Measurements from ENCODE around the gene SLC25A27.

Gene SLC25A27

DNA sequence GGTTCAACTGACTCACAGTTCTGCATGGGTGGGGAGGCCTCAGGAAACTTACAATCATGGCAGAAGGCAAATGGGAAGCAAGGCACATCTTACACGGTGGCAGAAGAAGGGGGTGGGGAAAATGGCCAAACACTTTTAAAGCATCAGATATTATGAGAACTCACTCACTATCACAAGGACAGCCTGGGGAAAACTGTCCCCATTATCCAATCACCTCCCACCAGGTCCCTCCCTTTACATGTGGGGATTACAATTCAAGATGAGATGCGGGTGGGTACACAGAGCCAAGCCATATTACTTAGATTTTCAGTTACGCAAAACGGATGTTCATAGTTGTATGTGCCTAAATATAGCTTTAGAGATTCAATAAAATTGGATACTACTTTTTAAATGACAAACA is 25.8 kb upstream of the SLC25A27 start:
- H3K4ac ChIP-seq (ENCODE audit: low read length) = no peak overlapping the region

DNA sequence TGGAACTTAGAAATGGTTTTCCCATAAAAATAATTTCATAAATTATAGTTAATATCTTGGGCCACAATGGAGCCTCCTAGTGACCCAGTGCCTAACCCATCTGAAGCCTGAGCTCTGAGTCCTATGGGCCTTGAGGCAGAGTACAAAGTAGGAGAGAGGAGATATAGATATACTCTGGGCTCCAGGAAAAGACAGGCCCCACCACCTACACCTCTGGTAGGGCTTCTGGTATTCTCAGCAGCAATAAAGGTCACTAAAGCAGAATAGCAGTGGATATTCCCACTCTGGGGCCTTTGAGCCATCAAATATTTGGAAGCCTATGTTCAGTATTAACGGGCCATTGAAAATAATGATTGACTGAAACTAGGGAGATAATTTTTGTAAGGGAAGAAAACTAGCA is 24.3 kb upstream of the SLC25A27 start:
- Histone ChIP-seq H3K4ac (ENCODE audit: low read length) (no peak overlapping the region), H2BK12ac (ENCODE audit: low read length) (no peak overlapping the region), H3K9ac (ENCODE audit: low read depth, low read length, poor library complexity) (no peak overlapping the region), H2BK15ac (ENCODE audit: low read length) (no peak overlapping the region), H3K18ac (ENCODE audit: low read length) (no peak overlapping the region), H2BK5ac (ENCODE audit: low read length) (no peak overlapping the region), H3K4me3 (ENCODE audit: low read length in 2 of 2) (no peak overlapping the region), H2BK120ac (ENCODE audit: low read depth, low read length) (no peak overlapping the region), H4K91ac (ENCODE audit: low read depth, low read length, poor library complexity) (no peak overlapping the region), H3K36me3 (replicated peaks in 1 of 2; ENCODE audit: control insufficient read depth in 2 of 2, insufficient read depth in 2 of 2, low read length in 2 of 2) (no peaks in the 10 kb centered on the region), H3K27me3 (ENCODE audit: control insufficient read depth in 3 of 3, insufficient read depth in 3 of 3, low read depth in 1 of 3, low read length in 3 of 3) (no peaks in the 10 kb centered on the region), H2AFZ (ENCODE audit: low read length) (no peak overlapping the region), H3K23ac (ENCODE audit: low read depth, low read length, poor library complexity) (no peak overlapping the region), H4K8ac (ENCODE audit: low read depth, low read length) (no peak overlapping the region), H3K79me1 (ENCODE audit: low read depth, low read length) (no peaks in the 10 kb centered on the region), H3K4me1 (ENCODE audit: control insufficient read depth in 2 of 2, insufficient read depth in 1 of 2, low read depth in 1 of 2, low read length in 2 of 2) (no peaks in the 10 kb centered on the region), H3K27ac (replicated peaks; ENCODE audit: low read length) (no peak overlapping the region), H3K14ac (ENCODE audit: low read length) (no peak overlapping the region), H3K9me3 (replicated peaks in 1 of 2; ENCODE audit: control insufficient read depth in 2 of 2, insufficient read depth in 1 of 2, low read depth in 1 of 2, low read length in 2 of 2) (no peaks in the 10 kb centered on the region), H3K4me2 (ENCODE audit: insufficient read depth, low read length, poor library complexity, severe bottlenecking) (no peak overlapping the region), H2AK5ac (ENCODE audit: low read depth, low read length) (no peak overlapping the region)
- DNase-seq (ENCODE audit: low spot score) = no peak
- no CpG with 5 or more reads among the region's 1 CpG for WGBS, 2 donors (ENCODE audit: extremely low coverage in 2 of 2, insufficient read length in 2 of 2, insufficient replicate concordance in 1 of 2)

More for the DNA sequence above, 25.8 kb upstream of the SLC25A27 start:
- no peak overlapping the region for H4K8ac ChIP-seq (ENCODE audit: low read depth, low read length)
- H3K9ac ChIP-seq (ENCODE audit: low read depth, low read length, poor library complexity) = no peak overlapping the region
- no CpG with 5 or more reads among the region's 4 CpGs for WGBS, 2 donors (ENCODE audit: extremely low coverage in 2 of 2, insufficient read length in 2 of 2, insufficient replicate concordance in 1 of 2)
- no peak overlapping the region for H3K14ac ChIP-seq (ENCODE audit: low read length)
- H3K9me3 ChIP-seq (replicated peaks in 1 of 2; ENCODE audit: control insufficient read depth in 2 of 2, insufficient read depth in 1 of 2, low read depth in 1 of 2, low read length in 2 of 2) = no peaks in the 10 kb centered on the region
- H3K4me2 ChIP-seq (ENCODE audit: insufficient read depth, low read length, poor library complexity, severe bottlenecking) = no peak overlapping the region
- no peaks in the 10 kb centered on the region for H3K36me3 ChIP-seq (replicated peaks in 1 of 2; ENCODE audit: control insufficient read depth in 2 of 2, insufficient read depth in 2 of 2, low read length in 2 of 2)
- no peak overlapping the region for H3K27ac ChIP-seq (replicated peaks; ENCODE audit: low read length)
- H3K27me3 ChIP-seq (ENCODE audit: control insufficient read depth in 3 of 3, insufficient read depth in 3 of 3, low read depth in 1 of 3, low read length in 3 of 3) = no peaks in the 10 kb centered on the region
- no peaks in the 10 kb centered on the region for H3K4me1 ChIP-seq (ENCODE audit: control insufficient read depth in 2 of 2, insufficient read depth in 1 of 2, low read depth in 1 of 2, low read length in 2 of 2)
- H3K79me1 ChIP-seq (ENCODE audit: low read depth, low read length) = no peaks in the 10 kb centered on the region
- H3K18ac ChIP-seq (ENCODE audit: low read length) = no peak overlapping the region
- no peak overlapping the region for H2AFZ ChIP-seq (ENCODE audit: low read length)
- H2BK120ac ChIP-seq (ENCODE audit: low read depth, low read length) = no peak overlapping the region
- no peak overlapping the region for H3K4me3 ChIP-seq (ENCODE audit: low read length in 2 of 2)
- H2BK12ac ChIP-seq (ENCODE audit: low read length) = no peak overlapping the region
- H2BK5ac ChIP-seq (ENCODE audit: low read length) = no peak overlapping the region
- no peak overlapping the region for H2AK5ac ChIP-seq (ENCODE audit: low read depth, low read length)
- H3K23ac ChIP-seq (ENCODE audit: low read depth, low read length, poor library complexity) = no peak overlapping the region
- no peak for DNase-seq (ENCODE audit: low spot score)
- no peak overlapping the region for H4K91ac ChIP-seq (ENCODE audit: low read depth, low read length, poor library complexity)
- H2BK15ac ChIP-seq (ENCODE audit: low read length) = no peak overlapping the region

DNA sequence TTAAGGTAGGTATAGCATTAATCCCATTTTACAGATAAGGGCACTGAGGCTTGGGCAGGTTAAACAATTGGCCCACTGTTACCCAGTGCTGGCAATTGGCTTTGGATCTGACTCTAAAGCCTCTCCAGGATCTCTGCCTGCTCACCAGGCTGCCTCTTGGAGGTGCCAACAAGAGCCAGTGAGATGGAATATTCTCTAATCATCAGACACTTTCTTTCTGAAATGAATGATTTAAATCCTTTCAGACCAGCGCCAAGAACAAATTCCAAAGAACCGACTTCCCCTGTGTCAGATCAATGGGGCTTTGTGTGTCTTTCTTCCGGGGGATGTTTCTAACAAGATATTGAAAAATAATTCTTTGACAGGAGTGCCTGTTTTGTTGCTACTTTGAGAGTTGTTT is 23.8 kb upstream of the SLC25A27 start:
- Histone ChIP-seq H3K9me3 (replicated peaks in 1 of 2; ENCODE audit: control insufficient read depth in 2 of 2, insufficient read depth in 1 of 2, low read depth in 1 of 2, low read length in 2 of 2) (no peaks in the 10 kb centered on the region), H3K79me1 (ENCODE audit: low read depth, low read length) (no peaks in the 10 kb centered on the region), H2BK120ac (ENCODE audit: low read depth, low read length) (no peak overlapping the region), H3K27me3 (ENCODE audit: control insufficient read depth in 3 of 3, insufficient read depth in 3 of 3, low read depth in 1 of 3, low read length in 3 of 3) (no peaks in the 10 kb centered on the region), H3K4me1 (ENCODE audit: control insufficient read depth in 2 of 2, insufficient read depth in 1 of 2, low read depth in 1 of 2, low read length in 2 of 2) (no peaks in the 10 kb centered on the region), H3K27ac (replicated peaks; ENCODE audit: low read length) (no peak overlapping the region), H3K14ac (ENCODE audit: low read length) (no peak overlapping the region), H3K4ac (ENCODE audit: low read length) (no peak overlapping the region), H4K91ac (ENCODE audit: low read depth, low read length, poor library complexity) (no peak overlapping the region), H2AK5ac (ENCODE audit: low read depth, low read length) (no peak overlapping the region), H3K4me2 (ENCODE audit: insufficient read depth, low read length, poor library complexity, severe bottlenecking) (no peak overlapping the region), H3K9ac (ENCODE audit: low read depth, low read length, poor library complexity) (no peak overlapping the region), H2AFZ (ENCODE audit: low read length) (no peak overlapping the region), H4K8ac (ENCODE audit: low read depth, low read length) (no peak overlapping the region), H2BK12ac (ENCODE audit: low read length) (no peak overlapping the region), H2BK15ac (ENCODE audit: low read length) (no peak overlapping the region), H3K36me3 (replicated peaks in 1 of 2; ENCODE audit: control insufficient read depth in 2 of 2, insufficient read depth in 2 of 2, low read length in 2 of 2) (no peaks in the 10 kb centered on the region), H3K23ac (ENCODE audit: low read depth, low read length, poor library complexity) (no peak overlapping the region), H3K18ac (ENCODE audit: low read length) (no peak overlapping the region), H3K4me3 (ENCODE audit: low read length in 2 of 2) (no peak overlapping the region), H2BK5ac (ENCODE audit: low read length) (no peak overlapping the region)
- no CpG with 5 or more reads among the region's 3 CpGs for WGBS, 2 donors (ENCODE audit: extremely low coverage in 2 of 2, insufficient read length in 2 of 2, insufficient replicate concordance in 1 of 2)
- DNase-seq (ENCODE audit: low spot score) = no peak

DNA sequence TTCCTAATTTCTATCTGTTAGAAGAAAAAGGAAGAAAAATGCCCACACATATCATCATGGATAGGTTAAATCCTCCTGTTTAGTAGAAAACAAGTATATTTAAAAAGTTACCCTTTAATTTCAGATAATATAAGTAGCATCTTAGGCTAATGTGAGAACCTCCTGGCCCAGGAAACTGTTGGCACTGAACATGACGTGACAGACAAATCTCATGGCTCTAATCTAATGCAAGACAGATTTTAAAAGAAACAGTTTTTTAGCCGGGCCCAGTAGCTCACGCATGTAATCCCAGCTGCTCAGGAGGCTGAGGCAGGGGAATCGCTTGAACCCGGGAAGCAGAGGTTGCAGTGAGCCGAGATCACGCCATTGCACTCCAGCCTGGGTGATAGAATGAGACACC is 23.1 kb upstream of the SLC25A27 start:
- no peak overlapping the region for H3K23ac ChIP-seq (ENCODE audit: low read depth, low read length, poor library complexity)
- no peaks in the 10 kb centered on the region for H3K36me3 ChIP-seq (replicated peaks in 1 of 2; ENCODE audit: control insufficient read depth in 2 of 2, insufficient read depth in 2 of 2, low read length in 2 of 2)
- H2AFZ ChIP-seq (ENCODE audit: low read length) = no peak overlapping the region
- H3K9ac ChIP-seq (ENCODE audit: low read depth, low read length, poor library complexity) = no peak overlapping the region
- H3K4me2 ChIP-seq (ENCODE audit: insufficient read depth, low read length, poor library complexity, severe bottlenecking) = no peak overlapping the region
- H2BK15ac ChIP-seq (ENCODE audit: low read length) = no peak overlapping the region
- no CpG with 5 or more reads among the region's 7 CpGs for WGBS, 2 donors (ENCODE audit: extremely low coverage in 2 of 2, insufficient read length in 2 of 2, insufficient replicate concordance in 1 of 2)
- no peak overlapping the region for H3K4me3 ChIP-seq (ENCODE audit: low read length in 2 of 2)
- no peaks in the 10 kb centered on the region for H3K4me1 ChIP-seq (ENCODE audit: control insufficient read depth in 2 of 2, insufficient read depth in 1 of 2, low read depth in 1 of 2, low read length in 2 of 2)
- no peaks in the 10 kb centered on the region for H3K79me1 ChIP-seq (ENCODE audit: low read depth, low read length)
- no peak overlapping the region for H4K91ac ChIP-seq (ENCODE audit: low read depth, low read length, poor library complexity)
- no peak for DNase-seq (ENCODE audit: low spot score)
- no peak overlapping the region for H3K18ac ChIP-seq (ENCODE audit: low read length)
- H4K8ac ChIP-seq (ENCODE audit: low read depth, low read length) = no peak overlapping the region
- no peak overlapping the region for H3K4ac ChIP-seq (ENCODE audit: low read length)
- no peak overlapping the region for H3K14ac ChIP-seq (ENCODE audit: low read length)
- no peaks in the 10 kb centered on the region for H3K27me3 ChIP-seq (ENCODE audit: control insufficient read depth in 3 of 3, insufficient read depth in 3 of 3, low read depth in 1 of 3, low read length in 3 of 3)
- H2BK5ac ChIP-seq (ENCODE audit: low read length) = no peak overlapping the region
- no peak overlapping the region for H3K27ac ChIP-seq (replicated peaks; ENCODE audit: low read length)
- H2AK5ac ChIP-seq (ENCODE audit: low read depth, low read length) = no peak overlapping the region
- no peak overlapping the region for H2BK120ac ChIP-seq (ENCODE audit: low read depth, low read length)
- H2BK12ac ChIP-seq (ENCODE audit: low read length) = no peak overlapping the region
- no peaks in the 10 kb centered on the region for H3K9me3 ChIP-seq (replicated peaks in 1 of 2; ENCODE audit: control insufficient read depth in 2 of 2, insufficient read depth in 1 of 2, low read depth in 1 of 2, low read length in 2 of 2)

All from neuronal stem cell (in vitro differentiated cells).